A673 (cell line): ENCODE data around the gene RHBG. TPM values are rescaled to one million over a fixed set of nuclear protein-coding genes. Genes with fewer than 3 reads are reported as not detected.
"Not testable (repeated sequence)": the region's sequence is repeated elsewhere in the genome, so short reads cannot be mapped to it uniquely, and the experiment has no call there.

Experiments
- BruUV-seq: library from RNA; stranded (reverse); fragments of 400-500 nt; replicated peaks from 2 replicates; lab custom pipeline; 2021; lab: Mats Ljungman, UMichigan
- CTCF ChIA-PET: fragments of 300-600 bp; sonication (Branson Sonifier 250); formaldehyde crosslinking; loops from one replicate; lab custom pipeline; 2022; ENCODE audit warnings: antibody characterized with exemption; lab: Charles Lee
- POLR2A ChIA-PET: fragments of 300-600 bp; sonication (Branson Sonifier 250); formaldehyde crosslinking; loops from one replicate; lab custom pipeline; 2022; ENCODE audit warnings: antibody characterized with exemption; ENCODE audit not compliant: low non-redundant PET; lab: Charles Lee
- DNase-seq: peaks from one replicate; pipeline ENCODE4 v3.0.0-alpha.2; 2015; ENCODE audit warnings: low spot score
- H3K27ac ChIP-seq: fragments of 200-600 bp; sonication (generic); 2 replicates; pipeline ENCODE4 v1.5.1; 2016; ENCODE audit warnings: mixed run types, low read depth, mild to moderate bottlenecking, mixed read lengths, antibody characterized with exemption, low read length; ENCODE audit not compliant: poor library complexity, severe bottlenecking
- H3K27me3 ChIP-seq: fragments of 200-600 bp; sonication (generic); replicated peaks from 2 replicates; pipeline ENCODE4 v1.6.1; 2017; ENCODE audit warnings: mixed run types, low read depth, mild to moderate bottlenecking, mixed read lengths, antibody characterized with exemption, low read length; ENCODE audit not compliant: insufficient read depth, poor library complexity
- H3K36me3 ChIP-seq: fragments of 200-600 bp; sonication (generic); 2 replicates; pipeline ENCODE4 v1.6.1; 2016; ENCODE audit warnings: mixed run types, mild to moderate bottlenecking, mixed read lengths, antibody characterized with exemption, low read length; ENCODE audit not compliant: insufficient read depth, poor library complexity, severe bottlenecking
- H3K4me1 ChIP-seq: fragments of 200-600 bp; sonication (generic); 2 replicates; pipeline ENCODE4 v1.6.1; 2017; ENCODE audit warnings: mixed run types, mild to moderate bottlenecking, mixed read lengths, antibody characterized with exemption, low read length; ENCODE audit not compliant: insufficient read depth, poor library complexity, severe bottlenecking
- H3K4me3 ChIP-seq: fragments of 200-600 bp; sonication (generic); 2 replicates; pipeline ENCODE4 v1.5.1; 2016; ENCODE audit warnings: low read depth, mixed run types, mild to moderate bottlenecking, mixed read lengths, low read length; ENCODE audit not compliant: poor library complexity, severe bottlenecking
- H3K9me3 ChIP-seq: fragments of 200-600 bp; sonication (generic); 2 replicates; pipeline ENCODE4 v1.6.1; 2016; ENCODE audit warnings: mixed run types, low read depth, mild to moderate bottlenecking, mixed read lengths, antibody characterized with exemption, low read length; ENCODE audit not compliant: poor library complexity, severe bottlenecking
- CTCF ChIP-seq: fragments of 300-800, 200-600 bp; sonication (generic); conservative IDR thresholded peaks from 2 replicates; pipeline ENCODE4 v1.5.1; 2017; ENCODE audit warnings: low read depth, mild to moderate bottlenecking, antibody characterized with exemption, low read length, moderate library complexity, mixed read lengths
- EZH2 ChIP-seq: fragments of 200-600 bp; sonication (generic); IDR thresholded peaks from 2 replicates; pipeline ENCODE4 v1.6.1; 2017; ENCODE audit warnings: borderline replicate concordance, low read depth, mild to moderate bottlenecking, mixed read lengths, antibody characterized with exemption, low read length; ENCODE audit not compliant: poor library complexity, severe bottlenecking
- intact Hi-C: fragments of 100-400 bp; cut with micrococcal nuclease; formaldehyde crosslinking; loops from one replicate; pipeline ENCODE4 v1.10.0; 2022; ENCODE audit not compliant: unreplicated experiment
- total RNA-seq: library from RNA; stranded (reverse); gene quantifications from 2 replicates; pipeline ENCODE4 v1.2.3, GENCODE V29; 2021

RHBG gene
- total RNA-seq, 1 experiment from 2014 or later, result not detected

GRCh38 chr1:156346636-156347035 lies 22.4 kb upstream of the RHBG start:
- Histone ChIP-seq H3K9me3 (no peaks in the 10 kb centered on the region), H3K36me3 (no peaks in the 10 kb centered on the region), H3K4me3 (no peak overlapping the region), H3K27me3 (no peaks in the 10 kb centered on the region), H3K4me1 (no peaks in the 10 kb centered on the region), H3K27ac (no peak overlapping the region)
- intact Hi-C loops, result no loop called here
- CTCF ChIA-PET, result no interaction called here
- no TSS peak for BruUV-seq
- no peak for TF ChIP-seq CTCF
- no peak for TF ChIP-seq EZH2
- POLR2A ChIA-PET, result no interaction called here
- no peak for DNase-seq

- DNase-seq, result no peak
- POLR2A ChIA-PET, result no interaction called here
These were observed 21.7 kb upstream of the RHBG start for GRCh38 chr1:156347331-156347730.

GRCh38 chr1:156352481-156352880 lies 16.5 kb upstream of the RHBG start:
- CTCF ChIA-PET, result interaction anchor here (1.3 kb wide), 1 partner anchor 33 kb away, joined by 3 read pairs; no protein-coding TSS in a partner anchor

More at GRCh38 chr1:156347331-156347730, 21.7 kb upstream of the RHBG start:
- H3K27me3 ChIP-seq, result no peaks in the 10 kb centered on the region
- H3K4me3 ChIP-seq, result no peak overlapping the region
- no peaks in the 10 kb centered on the region for H3K36me3 ChIP-seq
- BruUV-seq, result no TSS peak
- TF ChIP-seq CTCF (no peak), EZH2 (no peak)
- no peak overlapping the region for H3K27ac ChIP-seq
- intact Hi-C loops, result no loop called here
- H3K9me3 ChIP-seq, result no peaks in the 10 kb centered on the region
- CTCF ChIA-PET, result no interaction called here
- H3K4me1 ChIP-seq, result no peaks in the 10 kb centered on the region

GRCh38 chr1:156356262-156356874 lies 12.6 kb upstream of the RHBG start:
- Histone ChIP-seq H3K27me3 (no peaks in the 10 kb centered on the region), H3K9me3 (no peaks in the 10 kb centered on the region), H3K27ac (no peak overlapping the region), H3K4me1 (peaks cover 4% of the 10 kb centered on the region), H3K4me3 (no peak overlapping the region), H3K36me3 (no peaks in the 10 kb centered on the region)
- no TSS peak for BruUV-seq
- ChIA-PET CTCF (no interaction called here), POLR2A (interaction anchor here (0.5 kb wide), 1 partner anchor 145 kb away, joined by 3 read pairs; no protein-coding TSS in a partner anchor)
- TF ChIP-seq EZH2 (no peak), CTCF (no peak)
- DNase-seq, result no peak
- intact Hi-C loops, result no loop called here

More at GRCh38 chr1:156352481-156352880, 16.5 kb upstream of the RHBG start:
- BruUV-seq, H3K27me3 ChIP-seq, H3K4me3 ChIP-seq, H3K9me3 ChIP-seq, POLR2A ChIA-PET, H3K4me1 ChIP-seq, intact Hi-C loops, H3K27ac ChIP-seq, H3K36me3 ChIP-seq, DNase-seq: not testable (repeated sequence)
